SK-N-SH treated with all-trans-retinoic acid at 6 μM for 48 hours (cell line): ENCODE measurements around the gene CDCA4.
A peak's percentile ranks its signal among the peaks of the same experiment; 100 is the strongest.

ENCODE experiments used
- ATAC-seq: fragments of 200-7000 bp; cut with Tn5 transposase; 3 replicates; pipeline ENCODE4 v1.9.1; 2020; ENCODE audit warnings: mild to moderate bottlenecking, moderate library complexity
- ARNTL ChIP-seq: fragments of 450-650 bp; formaldehyde crosslinking; IDR thresholded peaks from 2 replicates; pipeline ENCODE4 v1.5.0; 2020; ENCODE audit warnings: low read depth, mild to moderate bottlenecking, moderate library complexity, borderline replicate concordance
- BACH2 ChIP-seq: fragments of 250-450 bp; sonication (Bioruptor Pico); IDR thresholded peaks from 2 replicates; pipeline ENCODE4 v1.9.0; 2021; ENCODE audit warnings: mild to moderate bottlenecking, borderline replicate concordance
- CREB5 ChIP-seq: fragments of 250-450 bp; sonication (Bioruptor Pico); IDR thresholded peaks from 2 replicates; pipeline ENCODE4 v1.5.1; 2020; ENCODE audit warnings: low read depth, mild to moderate bottlenecking, moderate library complexity
- CSDC2 ChIP-seq: fragments of 250-450 bp; sonication (Bioruptor Pico); IDR thresholded peaks from 2 replicates; pipeline ENCODE4 v1.5.0; 2020; ENCODE audit warnings: mild to moderate bottlenecking, moderate library complexity
- CSRNP3 ChIP-seq: fragments of 250-450 bp; sonication (Bioruptor Pico); IDR thresholded peaks from 2 replicates; pipeline ENCODE4 v1.5.1; 2021; ENCODE audit warnings: mild to moderate bottlenecking, moderate library complexity
- ESRRG ChIP-seq: fragments of 250-450 bp; sonication (Bioruptor Pico); IDR thresholded peaks from 2 replicates; pipeline ENCODE4 v1.6.1; 2021; ENCODE audit warnings: mild to moderate bottlenecking
- GLIS3 ChIP-seq: fragments of 250-450 bp; sonication (Bioruptor Pico); IDR thresholded peaks from 2 replicates; pipeline ENCODE4 v1.5.0; 2020; ENCODE audit warnings: mild to moderate bottlenecking, moderate library complexity
- ISL1 ChIP-seq: fragments of 250-450 bp; sonication (Bioruptor Pico); IDR thresholded peaks from 2 replicates; pipeline ENCODE4 v2.1.2; 2022; ENCODE audit warnings: mild to moderate bottlenecking, moderate library complexity
- PATZ1 ChIP-seq: fragments of 250-450 bp; sonication (Bioruptor Pico); IDR thresholded peaks from 2 replicates; pipeline ENCODE4 v1.8.0; 2020; ENCODE audit warnings: mild to moderate bottlenecking, moderate library complexity, borderline replicate concordance
- POU6F1 ChIP-seq: fragments of 250-450 bp; sonication (Bioruptor Pico); IDR thresholded peaks from 2 replicates; pipeline ENCODE4 v1.8.0; 2021; ENCODE audit warnings: low read depth, mild to moderate bottlenecking, moderate library complexity, borderline replicate concordance
- PPARA ChIP-seq: fragments of 250-450 bp; sonication (Bioruptor Pico); IDR thresholded peaks from 2 replicates; pipeline ENCODE4 v1.5.0; 2020; ENCODE audit warnings: mild to moderate bottlenecking, borderline replicate concordance
- RARB ChIP-seq: fragments of 250-450 bp; sonication (Bioruptor Pico); IDR thresholded peaks from 2 replicates; pipeline ENCODE4 v1.8.0; 2021; ENCODE audit warnings: mild to moderate bottlenecking, moderate library complexity
- SNAI2 ChIP-seq: fragments of 250-450 bp; sonication (Bioruptor Pico); IDR thresholded peaks from 2 replicates; pipeline ENCODE4 v1.5.0; 2020; ENCODE audit warnings: mild to moderate bottlenecking, moderate library complexity
- TCF4 ChIP-seq: fragments of 250-450 bp; sonication (Bioruptor Pico); IDR thresholded peaks from 2 replicates; pipeline ENCODE4 v1.8.0; 2021; ENCODE audit warnings: mild to moderate bottlenecking, moderate library complexity, borderline replicate concordance
- TOX ChIP-seq: fragments of 250-450 bp; sonication (Bioruptor Pico); IDR thresholded peaks from 2 replicates; pipeline ENCODE4 v1.8.0; 2021; ENCODE audit warnings: mild to moderate bottlenecking, moderate library complexity, borderline replicate concordance
- TSHZ2 ChIP-seq: fragments of 250-450 bp; sonication (Bioruptor Pico); IDR thresholded peaks from 2 replicates; pipeline ENCODE4 v1.5.0; 2020; ENCODE audit warnings: mild to moderate bottlenecking, moderate library complexity
- ZC3H10 ChIP-seq: fragments of 250-450 bp; sonication (Bioruptor Pico); IDR thresholded peaks from 2 replicates; pipeline ENCODE4 v1.5.1; 2021; ENCODE audit warnings: mild to moderate bottlenecking, moderate library complexity
- ZFP3 ChIP-seq: fragments of 250-450 bp; sonication (Bioruptor Pico); IDR thresholded peaks from 2 replicates; pipeline ENCODE4 v1.5.0; 2020; ENCODE audit warnings: mild to moderate bottlenecking, moderate library complexity
- ZFP30 ChIP-seq: fragments of 450-650 bp; formaldehyde crosslinking; IDR thresholded peaks from 2 replicates; pipeline ENCODE4 v1.5.0; 2022; ENCODE audit warnings: mild to moderate bottlenecking, moderate library complexity
- ZNF565 ChIP-seq: fragments of 450-650 bp; formaldehyde crosslinking; conservative IDR thresholded peaks from 2 replicates; pipeline ENCODE4 v1.5.0; 2020; ENCODE audit warnings: low read depth, mild to moderate bottlenecking, moderate library complexity
- ZNF70 ChIP-seq: fragments of 450-650 bp; formaldehyde crosslinking; IDR thresholded peaks from 2 replicates; pipeline ENCODE4 v1.5.0; 2020; ENCODE audit warnings: mild to moderate bottlenecking, moderate library complexity
- ZNF8 ChIP-seq: fragments of 450-650 bp; formaldehyde crosslinking; IDR thresholded peaks from 2 replicates; pipeline ENCODE4 v1.5.0; 2020; ENCODE audit warnings: mild to moderate bottlenecking, moderate library complexity

Gene CDCA4

GRCh38 chr14:105014032-105014431, 6.9 kb downstream of the CDCA4 start:
- no peak for ATAC-seq
- TF ChIP-seq SNAI2 (CRISPR knock-in tag) (no peak), ISL1 (no peak), POU6F1 (CRISPR knock-in tag) (no peak), CSRNP3 (no peak), ESRRG (CRISPR knock-in tag) (no peak), ARNTL (no peak), GLIS3 (no peak), TCF4 (CRISPR knock-in tag) (no peak), ZFP30 (CRISPR knock-in tag) (no peak), PATZ1 (CRISPR knock-in tag) (no peak), TSHZ2 (CRISPR knock-in tag) (no peak), ZC3H10 (CRISPR knock-in tag) (no peak), ZFP3 (no peak), CREB5 (CRISPR knock-in tag) (no peak), ZNF8 (no peak), RARB (CRISPR knock-in tag) (no peak), PPARA (CRISPR knock-in tag) (no peak), ZNF565 (CRISPR knock-in tag) (no peak), CSDC2 (no peak)
- TF ChIP-seq, all 23 proteins: peak for 0

GRCh38 chr14:105013150-105013785, 7.6 kb downstream of the CDCA4 start:
- TF ChIP-seq GLIS3 (no peak), ISL1 (no peak), CSRNP3 (no peak), TOX (CRISPR knock-in tag) (no peak), ZFP3 (no peak), ZNF565 (CRISPR knock-in tag) (no peak), CSDC2 (no peak), POU6F1 (CRISPR knock-in tag) (no peak), ZFP30 (CRISPR knock-in tag) (no peak), TCF4 (CRISPR knock-in tag) (no peak), PPARA (CRISPR knock-in tag) (no peak), TSHZ2 (CRISPR knock-in tag) (no peak), ARNTL (no peak), BACH2 (CRISPR knock-in tag) (no peak), ZNF70 (CRISPR knock-in tag) (no peak), SNAI2 (CRISPR knock-in tag) (no peak)
- ATAC-seq = peak; percentile 64
